ENCODE measurements around the gene HCN4.

The HCN4 gene

GRCh38 chr15:73369154-73369694, 466 bp upstream of the HCN4 start:
- Histone ChIP-seq H3K4me2 (ENCODE audit: insufficient read depth, low read length, poor library complexity, severe bottlenecking) (peak overlapping the region; percentile 89), H2BK5ac (ENCODE audit: low read length) (no peak overlapping the region), H3K27me3 (ENCODE audit: control insufficient read depth in 3 of 3, insufficient read depth in 3 of 3, low read depth in 1 of 3, low read length in 3 of 3) (peaks cover 5 to 58% (median 36%) of the 10 kb centered on the region in 3 experiments), H3K79me1 (ENCODE audit: low read depth, low read length) (peaks cover 2% of the 10 kb centered on the region), H2BK15ac (ENCODE audit: low read length) (peak overlapping the region; percentile 41), H3K4me3 (ENCODE audit: low read length in 2 of 2) (peak overlapping the region; percentile 53 to 67), H3K14ac (ENCODE audit: low read length) (no peak overlapping the region), H2BK12ac (ENCODE audit: low read length) (peak overlapping the region; percentile 75), H2AFZ (ENCODE audit: low read length) (peak overlapping the region; percentile 97), H2AK5ac (ENCODE audit: low read depth, low read length) (no peak overlapping the region), H3K9ac (ENCODE audit: low read depth, low read length, poor library complexity) (no peak overlapping the region), H3K9me3 (replicated peaks in 1 of 2; ENCODE audit: control insufficient read depth in 2 of 2, insufficient read depth in 1 of 2, low read depth in 1 of 2, low read length in 2 of 2) (no peaks in the 10 kb centered on the region), H3K23ac (ENCODE audit: low read depth, low read length, poor library complexity) (no peak overlapping the region), H3K36me3 (replicated peaks in 1 of 2; ENCODE audit: control insufficient read depth in 2 of 2, insufficient read depth in 2 of 2, low read length in 2 of 2) (no peaks in the 10 kb centered on the region), H3K27ac (replicated peaks; ENCODE audit: low read length) (no peak overlapping the region), H4K8ac (ENCODE audit: low read depth, low read length) (no peak overlapping the region), H3K4ac (ENCODE audit: low read length) (no peak overlapping the region), H2BK120ac (ENCODE audit: low read depth, low read length) (no peak overlapping the region), H3K18ac (ENCODE audit: low read length) (peak overlapping the region; percentile 87), H4K91ac (ENCODE audit: low read depth, low read length, poor library complexity) (no peak overlapping the region), H3K4me1 (ENCODE audit: control insufficient read depth in 2 of 2, insufficient read depth in 1 of 2, low read depth in 1 of 2, low read length in 2 of 2) (peaks cover 8 to 15% of the 10 kb centered on the region in 2 donors)
- no peak for DNase-seq (ENCODE audit: low spot score)
- no CpG with 5 or more reads among the region's 44 CpGs for WGBS, 2 donors (ENCODE audit: extremely low coverage in 2 of 2, insufficient read length in 2 of 2, insufficient replicate concordance in 1 of 2)

GRCh38 chr15:73367624-73368300, 996 bp downstream of the HCN4 start:
- H3K4ac ChIP-seq (ENCODE audit: low read length), result no peak overlapping the region
- H3K4me3 ChIP-seq (ENCODE audit: low read length in 2 of 2), result peak overlapping the region; percentile 53 to 89
- DNase-seq (ENCODE audit: low spot score), result no peak
- H4K8ac ChIP-seq (ENCODE audit: low read depth, low read length), result no peak overlapping the region
- H3K18ac ChIP-seq (ENCODE audit: low read length), result peak overlapping the region; percentile 91
- H3K27ac ChIP-seq (replicated peaks; ENCODE audit: low read length), result no peak overlapping the region
- peak overlapping the region; percentile 70 for H2AK5ac ChIP-seq (ENCODE audit: low read depth, low read length)
- no peak overlapping the region for H2BK120ac ChIP-seq (ENCODE audit: low read depth, low read length)
- H3K79me1 ChIP-seq (ENCODE audit: low read depth, low read length), result peaks cover 2% of the 10 kb centered on the region
- no peaks in the 10 kb centered on the region for H3K9me3 ChIP-seq (replicated peaks in 1 of 2; ENCODE audit: control insufficient read depth in 2 of 2, insufficient read depth in 1 of 2, low read depth in 1 of 2, low read length in 2 of 2)
- WGBS, 2 donors (ENCODE audit: extremely low coverage in 2 of 2, insufficient read length in 2 of 2, insufficient replicate concordance in 1 of 2), result no CpG with 5 or more reads among the region's 90 CpGs
- H3K23ac ChIP-seq (ENCODE audit: low read depth, low read length, poor library complexity), result peak overlapping the region; percentile 38
- no peaks in the 10 kb centered on the region for H3K36me3 ChIP-seq (replicated peaks in 1 of 2; ENCODE audit: control insufficient read depth in 2 of 2, insufficient read depth in 2 of 2, low read length in 2 of 2)
- peaks cover 8 to 15% of the 10 kb centered on the region in 2 donors for H3K4me1 ChIP-seq (ENCODE audit: control insufficient read depth in 2 of 2, insufficient read depth in 1 of 2, low read depth in 1 of 2, low read length in 2 of 2)
- peaks cover 5 to 50% (median 36%) of the 10 kb centered on the region in 3 experiments for H3K27me3 ChIP-seq (ENCODE audit: control insufficient read depth in 3 of 3, insufficient read depth in 3 of 3, low read depth in 1 of 3, low read length in 3 of 3)
- H3K14ac ChIP-seq (ENCODE audit: low read length), result peak overlapping the region; percentile 74
- H3K4me2 ChIP-seq (ENCODE audit: insufficient read depth, low read length, poor library complexity, severe bottlenecking), result peak overlapping the region; percentile 89
- no peak overlapping the region for H2BK5ac ChIP-seq (ENCODE audit: low read length)
- peak overlapping the region; percentile 32 for H2BK12ac ChIP-seq (ENCODE audit: low read length)
- peak overlapping the region; percentile 97 for H2AFZ ChIP-seq (ENCODE audit: low read length)
- H3K9ac ChIP-seq (ENCODE audit: low read depth, low read length, poor library complexity), result peak overlapping the region; percentile 86
- no peak overlapping the region for H4K91ac ChIP-seq (ENCODE audit: low read depth, low read length, poor library complexity)
- no peak overlapping the region for H2BK15ac ChIP-seq (ENCODE audit: low read length)

GRCh38 chr15:73366766-73367623, 1.8 kb downstream of the HCN4 start:
- Histone ChIP-seq H3K4ac (ENCODE audit: low read length) (no peak overlapping the region), H3K9me3 (replicated peaks in 1 of 2; ENCODE audit: control insufficient read depth in 2 of 2, insufficient read depth in 1 of 2, low read depth in 1 of 2, low read length in 2 of 2) (no peaks in the 10 kb centered on the region), H3K27ac (replicated peaks; ENCODE audit: low read length) (no peak overlapping the region), H3K18ac (ENCODE audit: low read length) (peak overlapping the region; percentile 76), H2BK120ac (ENCODE audit: low read depth, low read length) (peak overlapping the region; percentile 47), H3K27me3 (ENCODE audit: control insufficient read depth in 3 of 3, insufficient read depth in 3 of 3, low read depth in 1 of 3, low read length in 3 of 3) (peaks cover 5 to 48% (median 36%) of the 10 kb centered on the region in 3 experiments), H2BK15ac (ENCODE audit: low read length) (no peak overlapping the region), H3K79me1 (ENCODE audit: low read depth, low read length) (peaks cover 2% of the 10 kb centered on the region), H3K36me3 (replicated peaks in 1 of 2; ENCODE audit: control insufficient read depth in 2 of 2, insufficient read depth in 2 of 2, low read length in 2 of 2) (no peaks in the 10 kb centered on the region), H4K91ac (ENCODE audit: low read depth, low read length, poor library complexity) (no peak overlapping the region), H3K4me2 (ENCODE audit: insufficient read depth, low read length, poor library complexity, severe bottlenecking) (peak overlapping the region; percentile 89), H2AK5ac (ENCODE audit: low read depth, low read length) (peak overlapping the region; percentile 70), H3K4me1 (ENCODE audit: control insufficient read depth in 2 of 2, insufficient read depth in 1 of 2, low read depth in 1 of 2, low read length in 2 of 2) (peaks cover 8 to 13% of the 10 kb centered on the region in 2 donors), H3K23ac (ENCODE audit: low read depth, low read length, poor library complexity) (peak overlapping the region; percentile 38), H2BK5ac (ENCODE audit: low read length) (no peak overlapping the region), H3K9ac (ENCODE audit: low read depth, low read length, poor library complexity) (peak overlapping the region; percentile 86), H3K14ac (ENCODE audit: low read length) (no peak overlapping the region), H2BK12ac (ENCODE audit: low read length) (no peak overlapping the region), H4K8ac (ENCODE audit: low read depth, low read length) (no peak overlapping the region), H2AFZ (ENCODE audit: low read length) (peak overlapping the region; percentile 97), H3K4me3 (ENCODE audit: low read length in 2 of 2) (peak overlapping the region; percentile 53 to 89)
- no CpG with 5 or more reads among the region's 28 CpGs for WGBS, 2 donors (ENCODE audit: extremely low coverage in 2 of 2, insufficient read length in 2 of 2, insufficient replicate concordance in 1 of 2)
- DNase-seq (ENCODE audit: low spot score), result no peak

- Histone ChIP-seq H3K79me1 (ENCODE audit: low read depth, low read length) (peaks cover 5% of the 10 kb centered on the region), H3K27me3 (ENCODE audit: control insufficient read depth in 3 of 3, insufficient read depth in 3 of 3, low read depth in 1 of 3, low read length in 3 of 3) (peaks cover 2 to 20% (median 19%) of the 10 kb centered on the region in 3 experiments), H3K9ac (ENCODE audit: low read depth, low read length, poor library complexity) (no peak overlapping the region), H3K4ac (ENCODE audit: low read length) (no peak overlapping the region), H4K8ac (ENCODE audit: low read depth, low read length) (no peak overlapping the region), H2BK5ac (ENCODE audit: low read length) (no peak overlapping the region), H2BK12ac (ENCODE audit: low read length) (no peak overlapping the region), H3K9me3 (replicated peaks in 1 of 2; ENCODE audit: control insufficient read depth in 2 of 2, insufficient read depth in 1 of 2, low read depth in 1 of 2, low read length in 2 of 2) (no peaks in the 10 kb centered on the region), H3K18ac (ENCODE audit: low read length) (no peak overlapping the region), H2AK5ac (ENCODE audit: low read depth, low read length) (no peak overlapping the region), H3K4me2 (ENCODE audit: insufficient read depth, low read length, poor library complexity, severe bottlenecking) (no peak overlapping the region), H2BK15ac (ENCODE audit: low read length) (no peak overlapping the region), H3K23ac (ENCODE audit: low read depth, low read length, poor library complexity) (no peak overlapping the region), H3K27ac (replicated peaks; ENCODE audit: low read length) (no peak overlapping the region), H2AFZ (ENCODE audit: low read length) (no peak overlapping the region), H3K36me3 (replicated peaks in 1 of 2; ENCODE audit: control insufficient read depth in 2 of 2, insufficient read depth in 2 of 2, low read length in 2 of 2) (no peaks in the 10 kb centered on the region), H3K4me1 (ENCODE audit: control insufficient read depth in 2 of 2, insufficient read depth in 1 of 2, low read depth in 1 of 2, low read length in 2 of 2) (peaks cover 2 to 14% of the 10 kb centered on the region in 2 donors), H4K91ac (ENCODE audit: low read depth, low read length, poor library complexity) (no peak overlapping the region), H3K4me3 (ENCODE audit: low read length in 2 of 2) (no peak overlapping the region), H3K14ac (ENCODE audit: low read length) (no peak overlapping the region), H2BK120ac (ENCODE audit: low read depth, low read length) (no peak overlapping the region)
- WGBS, 2 donors (ENCODE audit: extremely low coverage in 2 of 2, insufficient read length in 2 of 2, insufficient replicate concordance in 1 of 2), result no CpG with 5 or more reads among the region's 3 CpGs
- no peak for DNase-seq (ENCODE audit: low spot score)
Observed at GRCh38 chr15:73364070-73364469, 4.7 kb downstream of the HCN4 start.
